Thoracic aorta endothelial cell (primary cell): ENCODE results near the gene MYL1. TPM values are rescaled to one million over a fixed set of nuclear protein-coding genes. Genes with fewer than 3 reads are reported as not detected.

Experiments used
- small RNA-seq: library from RNA; depleted of rRNA; stranded (forward); fragments of <200 nt; gene quantifications from one replicate; pipeline ENCODE3, GENCODE V24; 2012
- total RNA-seq: library from RNA; depleted of rRNA; stranded (reverse); fragments of >200 nt; gene quantifications from 2 replicates; pipeline ENCODE4 v1.2.3, GENCODE V29; 2012

Gene MYL1
- total RNA-seq, result not detected in 2 replicates

DNA sequence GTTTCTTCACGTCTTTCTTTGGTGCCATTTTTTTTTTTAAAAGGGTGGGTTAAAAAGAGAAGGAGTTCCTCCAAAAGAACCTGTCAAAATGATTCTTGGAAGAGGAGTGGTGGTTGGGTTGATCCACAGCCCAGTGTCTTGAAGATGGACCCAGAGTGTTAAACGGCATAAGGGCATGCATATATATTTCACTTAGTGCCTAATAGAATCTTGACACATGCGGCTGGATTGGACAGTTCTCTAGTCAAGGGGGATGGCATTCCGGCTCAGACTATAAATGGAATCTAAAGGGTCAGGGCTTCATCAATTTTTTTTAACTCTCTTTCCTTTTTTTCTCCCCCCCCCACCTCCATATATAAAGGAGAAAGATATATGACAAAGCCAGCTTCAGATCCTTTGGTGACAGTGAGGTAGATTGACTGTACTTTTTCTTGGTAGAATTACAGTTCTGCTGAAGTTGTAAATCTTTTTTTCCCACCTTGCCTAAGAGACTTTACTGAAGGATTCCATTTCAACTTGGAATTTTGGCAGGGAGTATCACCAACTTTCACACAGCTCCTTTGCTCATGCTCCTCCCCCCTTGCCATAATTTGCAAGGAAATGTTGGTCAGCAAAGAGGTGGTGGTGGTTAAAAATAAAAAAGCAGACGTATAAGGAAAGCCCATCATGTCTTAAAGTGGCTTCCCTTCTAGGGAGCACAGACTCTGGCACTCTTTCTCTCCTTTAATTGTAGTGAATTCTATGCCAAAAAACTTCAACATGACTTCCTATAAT lies at the start of gene MYL1:
TSS of gene MYL1 (minus strand) at position 160 of the 774 bp plus-strand sequence. CDS start at position 28, 132 bp downstream.

Small RNA genes lying within 50 kb of the gene (small RNA-seq; reads per million reads assigned to genes)
- not detected for gene RF00019

Other genes with a start within 250 kb of the MYL1 start
- 13.8 and 14.0 TPM in 2 replicates for gene KANSL1L, start 143.8 kb downstream of the MYL1 start, total RNA-seq
- not detected in 2 replicates for gene ACADL, start 89.7 kb downstream of the MYL1 start, total RNA-seq
- 35.6 and 56.9 TPM in 2 replicates for gene LANCL1, start 161.6 kb upstream of the MYL1 start, total RNA-seq
- gene CPS1, start 241.4 kb upstream of the MYL1 start, total RNA-seq, result 6.8 and 12.8 TPM in 2 replicates